HG02623 (cell line): ENCODE data around the gene MSI2.

Experiments
- ATAC-seq: cut with Tn5 transposase; IDR thresholded peaks from one replicate; pipeline ENCODE4 v1.9.1; 2021; ENCODE audit warnings: moderate library complexity; ENCODE audit not compliant: unreplicated experiment

MSI2 gene

DNA sequence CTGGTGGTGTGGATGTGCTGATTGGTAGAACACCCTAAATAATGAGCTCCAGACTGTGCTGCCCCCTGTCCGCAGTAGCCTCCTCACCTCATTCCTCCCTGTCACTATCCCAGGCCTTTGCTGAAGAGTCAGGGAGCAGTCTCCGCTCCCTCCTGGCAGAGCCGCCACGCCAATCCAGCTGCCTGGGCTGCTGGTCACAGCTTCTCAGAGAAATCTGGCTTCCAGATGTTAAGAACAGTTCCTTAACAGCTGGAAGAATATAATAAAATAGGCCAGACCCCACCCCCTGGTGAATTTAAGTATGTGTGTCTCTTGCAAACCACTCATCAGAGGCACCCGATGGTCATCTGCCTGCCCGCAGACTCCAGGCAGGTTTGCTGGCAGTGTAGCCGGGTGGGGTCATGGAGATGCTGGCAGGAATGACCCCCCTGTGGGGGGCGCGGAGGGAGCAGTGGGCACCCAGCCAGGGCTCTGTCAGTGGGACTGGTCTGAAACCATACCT lies 327.8 kb downstream of the MSI2 start:
- no peak for ATAC-seq

GRCh38 chr17:57585341-57586195 lies 329.2 kb downstream of the MSI2 start:
- no peak for ATAC-seq

GRCh38 chr17:57586196-57586740 lies 329.9 kb downstream of the MSI2 start:
- no peak for ATAC-seq

- ATAC-seq, result no peak
Measured at GRCh38 chr17:57586742-57587141, 330.4 kb downstream of the MSI2 start.

- ATAC-seq, result no peak
Measured at GRCh38 chr17:57587193-57587969, 331.1 kb downstream of the MSI2 start.

GRCh38 chr17:57588086-57588485 lies 331.8 kb downstream of the MSI2 start:
- no peak for ATAC-seq

DNA sequence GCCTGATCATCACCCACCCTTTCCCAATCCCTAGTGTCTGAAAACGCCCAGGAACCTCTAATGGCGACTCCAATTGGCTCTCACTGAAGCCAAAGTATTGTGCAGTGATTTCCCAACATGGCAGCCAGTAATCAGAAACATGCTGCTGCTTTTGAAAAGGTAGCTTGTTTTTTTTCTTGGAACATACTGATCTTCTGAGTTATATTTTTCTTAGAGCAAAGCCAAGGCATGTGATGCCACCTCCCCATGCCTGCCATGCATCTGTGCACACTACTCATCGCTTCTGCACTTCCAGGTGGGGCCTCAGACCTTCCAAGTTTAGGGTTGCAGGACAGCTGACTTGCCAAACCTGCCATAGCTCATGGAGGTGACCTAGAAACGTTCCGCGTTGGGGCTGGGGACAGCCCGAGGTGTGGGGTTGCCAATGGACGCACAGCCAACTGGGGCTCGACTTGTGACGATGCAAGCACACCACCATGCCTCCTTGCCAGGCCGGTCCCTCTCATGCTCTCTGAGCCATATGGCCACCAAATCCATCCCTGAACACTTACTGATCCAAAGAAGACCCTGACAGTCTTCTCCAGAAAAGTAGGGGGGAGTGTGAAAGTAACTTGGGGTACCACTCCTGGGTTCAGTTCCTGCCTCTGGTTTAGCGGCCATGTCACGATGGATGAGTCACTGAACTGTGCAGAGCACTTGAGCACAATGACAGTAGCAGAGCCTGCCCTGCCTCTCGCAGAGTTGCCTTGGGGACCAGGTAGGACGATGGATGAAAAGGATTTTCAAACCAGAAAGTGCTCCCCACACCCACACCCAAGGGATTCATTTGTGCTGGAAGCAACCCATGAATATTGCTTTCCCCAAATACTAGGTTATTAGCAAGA lies 333.1 kb downstream of the MSI2 start:
- ATAC-seq, result no peak

DNA sequence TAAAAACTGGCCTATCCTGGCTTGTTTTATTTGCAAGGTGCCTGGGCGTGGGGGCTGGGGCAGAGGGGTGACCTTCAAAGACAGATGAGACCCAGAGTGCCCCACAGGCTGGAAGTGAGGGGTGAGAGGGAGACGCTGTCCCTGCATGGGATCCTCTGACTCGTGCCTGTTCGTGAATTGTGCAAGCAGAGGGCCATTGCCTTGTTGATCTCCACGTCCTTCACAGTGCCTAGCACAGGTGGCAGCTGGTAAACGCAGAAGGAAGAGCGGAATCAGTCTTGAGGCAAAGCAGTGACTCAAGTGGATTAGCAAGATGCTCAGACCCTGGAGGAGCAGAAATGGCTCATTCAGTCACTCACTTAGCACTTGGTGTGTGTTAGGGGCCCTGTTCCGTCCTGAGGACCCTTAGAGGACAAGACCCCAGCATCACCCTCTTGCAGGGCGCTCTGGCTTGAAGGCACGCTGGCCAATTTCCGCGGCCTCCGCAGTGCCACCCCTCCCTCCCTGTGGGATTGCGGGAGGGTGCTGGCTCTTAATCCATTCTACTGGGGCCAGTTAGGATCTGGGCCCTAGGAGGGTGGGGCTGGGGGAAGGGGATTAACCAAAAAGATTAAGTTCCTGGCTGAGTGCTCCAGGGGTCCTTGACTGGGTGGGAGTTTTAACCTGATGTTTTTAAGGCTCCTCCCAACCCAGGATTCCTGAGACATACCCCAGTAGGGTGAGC lies 337.6 kb downstream of the MSI2 start:
- no peak for ATAC-seq

DNA sequence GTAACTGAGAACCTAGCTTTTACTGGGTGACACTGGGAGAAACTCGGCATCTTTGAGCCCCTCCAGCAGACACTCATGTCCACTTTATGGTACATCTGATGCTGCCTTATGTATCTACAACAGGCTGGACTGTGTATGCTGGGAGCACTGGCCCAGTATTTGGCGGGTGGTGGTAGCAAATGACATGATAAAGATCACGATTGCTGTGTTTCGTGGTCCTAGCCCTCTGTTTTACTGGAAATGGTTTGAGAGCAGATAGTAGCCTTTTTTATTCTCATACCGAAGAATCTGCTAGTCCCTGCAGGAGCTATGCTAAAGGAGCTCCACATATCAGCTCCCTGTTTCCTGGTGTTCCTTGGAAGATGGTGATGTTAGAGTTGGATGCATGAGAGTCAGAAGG lies 338.4 kb downstream of the MSI2 start:
- ATAC-seq, result no peak

GRCh38 chr17:57595426-57595825 lies 339.1 kb downstream of the MSI2 start:
- no peak for ATAC-seq

GRCh38 chr17:57595947-57596695 lies 339.8 kb downstream of the MSI2 start:
- ATAC-seq, result no peak

DNA sequence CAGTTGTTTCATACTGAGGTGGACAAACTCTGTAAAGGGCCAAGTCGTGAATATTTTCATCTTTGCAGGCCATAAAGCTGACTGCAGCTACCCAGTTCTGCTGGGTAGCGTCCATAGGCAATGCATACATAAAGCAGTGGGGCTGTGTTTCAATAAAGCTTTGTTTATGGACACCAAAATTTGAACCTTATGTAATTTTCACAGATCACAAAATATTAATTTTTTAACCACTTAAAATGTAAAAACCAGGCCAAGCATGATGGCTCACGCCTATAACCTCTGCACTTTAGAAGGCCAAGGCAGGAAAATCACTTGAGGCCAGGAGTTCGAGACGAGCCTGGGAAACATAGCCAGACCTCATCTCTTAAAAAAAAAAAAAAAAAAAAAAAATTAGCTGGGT lies 340.8 kb downstream of the MSI2 start:
- no peak for ATAC-seq

GRCh38 chr17:57597531-57598453 lies 341.5 kb downstream of the MSI2 start:
- no peak for ATAC-seq

DNA sequence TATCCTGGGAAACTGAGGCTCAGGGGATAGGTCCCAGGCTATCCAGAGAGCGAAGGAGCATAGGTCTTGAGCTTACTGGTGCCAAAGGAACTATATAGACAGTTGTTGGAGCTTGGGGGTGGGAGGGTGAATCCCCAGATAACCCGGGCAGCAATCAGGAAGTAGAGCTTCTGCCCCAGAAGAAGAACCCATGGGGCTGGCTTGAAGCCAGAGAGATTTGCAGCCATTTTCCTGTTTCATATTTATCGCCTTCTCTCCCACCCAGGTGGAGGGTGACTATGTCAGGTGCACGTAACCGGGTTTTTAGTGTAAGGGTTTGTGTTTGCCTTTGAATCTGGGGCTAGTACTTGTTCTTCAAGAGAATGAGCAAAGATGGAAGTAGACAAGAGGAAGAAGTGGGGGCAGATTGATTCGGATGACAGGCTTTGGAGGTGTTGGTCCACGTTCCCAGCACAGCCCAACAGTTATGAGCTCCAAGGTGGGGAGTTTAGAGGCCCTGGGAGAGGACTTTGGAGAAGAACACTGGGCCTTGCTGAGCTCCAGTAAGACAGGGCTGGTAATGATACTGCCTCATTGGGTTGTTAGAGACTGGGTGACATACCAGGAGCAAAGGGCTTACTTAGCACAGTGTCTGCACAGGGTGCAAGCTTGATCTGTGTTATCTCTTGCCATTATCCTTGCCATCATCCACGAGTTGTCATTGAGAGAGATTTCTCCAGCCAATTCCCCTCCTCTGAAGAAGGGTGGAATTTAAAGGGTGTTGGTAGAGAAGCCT lies 343.1 kb downstream of the MSI2 start:
- ATAC-seq, result no peak

GRCh38 chr17:57600074-57600473 lies 343.8 kb downstream of the MSI2 start:
- ATAC-seq, result no peak

- no peak for ATAC-seq
Measured at GRCh38 chr17:57601143-57601735, 344.9 kb downstream of the MSI2 start.

DNA sequence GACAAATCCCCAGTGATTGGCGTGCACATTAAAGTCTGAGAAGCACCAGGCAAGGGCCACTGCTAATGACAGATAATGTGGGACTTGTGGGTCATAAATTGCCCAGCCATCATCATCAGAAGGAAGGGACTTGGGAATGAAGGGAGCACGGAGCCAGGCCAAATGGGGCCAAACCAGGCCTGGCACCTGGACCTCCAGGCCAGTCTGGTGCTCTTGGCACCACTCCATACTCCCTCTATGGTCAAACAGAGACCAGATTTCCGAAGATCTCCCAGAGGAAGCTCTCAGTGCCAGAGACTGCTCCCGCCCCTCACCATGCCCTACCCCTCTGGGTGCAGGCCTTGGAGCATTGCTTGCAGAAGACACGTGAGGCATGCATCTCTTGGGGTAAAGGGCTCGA lies 346.6 kb downstream of the MSI2 start:
- ATAC-seq, result no peak
